NCI-H446 treated with DMSO at 0.1 percent for 48 hours (cell line): ENCODE results near the gene TFB2M.

Experiments used
- DNase-seq: peaks from one replicate; lab custom pipeline; 2025; lab: John Stamatoyannopoulos, UW

Gene TFB2M

GRCh38 chr1:246552110-246552509 lies 14.0 kb downstream of the TFB2M start:
- DNase-seq, result no peak

DNA sequence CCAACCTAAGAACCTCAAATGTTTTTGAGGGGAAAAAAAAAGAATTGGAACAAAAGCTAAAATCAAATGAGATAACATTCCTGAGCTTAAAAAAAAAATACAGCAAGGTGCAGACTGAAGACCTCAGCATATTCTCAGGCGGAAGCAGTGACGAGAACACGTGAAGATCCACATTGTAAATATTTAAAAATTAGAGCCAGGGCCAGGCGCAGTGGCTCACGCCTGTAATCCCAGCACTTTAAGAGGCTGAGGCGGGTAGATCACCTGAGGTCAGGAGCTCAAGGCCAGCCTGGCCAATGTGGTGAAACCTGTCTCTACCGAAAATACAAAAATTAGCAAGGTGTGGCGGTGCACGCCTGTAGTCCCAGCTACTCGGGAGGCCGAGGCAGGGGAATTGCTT lies 15.7 kb downstream of the TFB2M start:
- no peak for DNase-seq

- DNase-seq, result no peak
Measured at GRCh38 chr1:246549665-246550064, 16.4 kb downstream of the TFB2M start.

DNA sequence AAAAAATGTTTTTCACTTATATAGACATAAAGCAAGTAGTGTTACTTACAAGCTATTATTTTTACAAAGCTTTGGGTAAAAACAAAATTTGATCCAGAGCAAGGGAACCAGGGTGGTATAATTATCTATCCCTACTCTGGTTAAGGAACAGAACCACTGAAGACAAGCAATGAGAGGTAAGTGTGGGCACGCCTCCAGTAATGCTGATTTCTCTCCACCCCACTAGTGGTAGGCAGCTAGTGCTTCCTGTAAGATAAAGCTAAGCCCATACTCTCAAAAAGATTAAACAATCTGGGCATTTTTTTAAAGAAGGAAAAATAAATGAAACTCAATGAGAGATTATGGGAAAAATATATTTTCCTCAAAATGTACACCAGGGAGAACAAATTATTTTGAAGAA lies 22.1 kb downstream of the TFB2M start:
- DNase-seq, result no peak

GRCh38 chr1:246540738-246541491 lies 25.1 kb downstream of the TFB2M start:
- no peak for DNase-seq

GRCh38 chr1:246537887-246538286 lies 28.2 kb downstream of the TFB2M start:
- DNase-seq, result no peak

DNA sequence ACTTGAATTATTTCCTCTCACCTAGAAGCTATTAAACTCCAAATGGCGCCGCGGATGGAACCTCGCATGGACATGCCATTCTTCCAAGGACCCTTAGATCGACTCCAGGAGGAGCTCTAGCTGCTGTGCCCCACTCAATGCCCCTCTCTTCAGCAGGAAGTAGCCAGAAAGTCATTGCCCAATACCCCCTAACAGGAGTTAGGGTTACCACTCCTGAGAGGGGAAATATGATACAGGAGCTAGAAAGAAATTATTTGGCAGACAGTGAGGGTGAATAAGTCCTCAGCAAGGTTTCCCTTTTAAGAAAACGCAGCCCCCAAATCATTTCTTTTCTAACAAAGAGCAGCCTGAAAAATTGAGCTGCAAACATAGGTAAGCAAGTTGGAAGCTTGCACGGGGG lies 28.6 kb downstream of the TFB2M start:
- no peak for DNase-seq

DNA sequence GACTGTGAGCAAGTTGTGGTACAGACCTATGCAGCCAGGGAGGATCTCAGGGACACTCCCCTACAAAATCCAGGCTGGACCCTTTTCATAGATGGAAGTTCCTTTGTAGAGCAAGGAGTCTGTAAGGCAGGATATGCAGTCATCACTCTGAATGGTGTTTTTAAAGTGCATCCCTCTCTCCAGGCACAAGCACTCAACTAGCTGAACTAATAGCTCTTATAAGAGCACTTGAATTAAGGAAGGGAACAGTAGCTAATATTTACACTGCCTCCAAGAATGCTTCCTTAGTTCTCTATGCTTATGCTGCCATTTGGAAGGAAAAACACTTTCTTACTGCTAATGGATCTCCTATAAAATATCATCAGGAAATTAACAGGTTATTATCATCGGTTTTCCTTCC lies 31.9 kb downstream of the TFB2M start:
- DNase-seq, result no peak

DNA sequence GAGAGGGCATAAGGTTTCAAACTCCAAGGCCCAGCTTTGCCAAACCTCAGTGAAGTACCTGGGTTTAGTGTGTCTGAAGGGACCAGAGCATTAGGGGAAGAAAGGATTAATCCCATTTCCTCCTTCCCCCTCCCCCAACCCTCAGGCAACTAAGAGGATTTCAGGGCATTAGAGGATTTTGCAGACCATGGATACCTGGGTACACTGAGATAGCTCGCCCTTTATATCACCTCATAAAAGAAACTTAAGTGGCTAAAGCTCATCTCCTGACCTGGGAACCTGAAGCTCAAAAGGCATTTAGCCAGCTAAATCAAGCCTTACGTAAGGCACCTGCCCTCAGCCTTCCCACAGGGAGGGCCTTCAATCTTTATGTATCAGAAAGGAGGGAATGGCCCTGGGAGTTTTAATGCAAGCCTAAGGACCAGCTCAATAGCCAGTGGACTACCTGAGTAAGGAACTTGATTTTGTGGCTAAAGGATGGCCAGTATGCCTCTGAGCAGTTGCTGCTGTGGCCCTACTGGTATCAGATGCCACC lies 32.6 kb downstream of the TFB2M start:
- DNase-seq, result no peak

DNA sequence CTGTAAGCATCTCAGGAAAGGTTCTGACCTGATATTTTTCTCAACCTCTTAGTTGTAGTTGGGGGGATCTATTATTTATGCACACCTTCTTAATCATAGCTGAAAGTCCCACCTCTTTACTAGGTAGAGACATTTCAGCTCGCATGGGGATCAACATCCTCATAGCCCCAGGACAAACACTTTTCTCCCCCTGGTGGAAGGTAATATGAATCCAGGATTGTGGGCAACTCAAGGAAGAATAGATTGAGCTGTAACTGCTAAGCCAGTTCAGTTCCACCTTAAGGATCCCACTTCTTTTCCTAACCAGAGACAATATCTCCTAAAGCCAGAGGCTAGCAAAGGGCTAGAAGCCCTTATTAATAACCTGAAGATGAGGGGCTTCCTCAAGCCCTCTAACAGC lies 33.5 kb downstream of the TFB2M start:
- DNase-seq, result no peak

GRCh38 chr1:246530482-246530881 lies 35.6 kb downstream of the TFB2M start:
- no peak for DNase-seq

- no peak for DNase-seq
Measured at GRCh38 chr1:246528933-246529731, 36.9 kb downstream of the TFB2M start.

- no peak for DNase-seq
Measured at GRCh38 chr1:246527402-246528088, 38.5 kb downstream of the TFB2M start.

DNA sequence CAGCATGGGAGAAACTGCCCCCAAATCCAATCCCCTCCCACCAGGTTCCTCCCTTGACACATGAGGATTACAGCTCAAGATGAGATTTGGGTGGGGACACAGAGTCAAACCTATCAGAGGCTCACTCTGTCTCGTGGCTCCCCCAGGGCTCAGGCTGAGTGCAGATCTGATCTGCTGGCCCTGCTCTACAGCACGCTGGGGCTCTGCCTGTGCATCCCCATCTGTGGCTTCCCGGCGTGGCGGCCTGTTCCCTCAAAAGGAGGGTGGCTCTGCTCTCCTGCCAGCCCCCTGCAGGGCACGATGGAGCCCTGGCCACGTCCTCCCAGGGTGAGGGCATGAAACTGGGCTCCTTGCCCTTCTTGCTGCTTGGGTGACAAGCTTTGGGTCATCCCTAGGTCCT lies 39.1 kb downstream of the TFB2M start:
- no peak for DNase-seq

- DNase-seq, result no peak
Measured at GRCh38 chr1:246526380-246526779, 39.7 kb downstream of the TFB2M start.

DNA sequence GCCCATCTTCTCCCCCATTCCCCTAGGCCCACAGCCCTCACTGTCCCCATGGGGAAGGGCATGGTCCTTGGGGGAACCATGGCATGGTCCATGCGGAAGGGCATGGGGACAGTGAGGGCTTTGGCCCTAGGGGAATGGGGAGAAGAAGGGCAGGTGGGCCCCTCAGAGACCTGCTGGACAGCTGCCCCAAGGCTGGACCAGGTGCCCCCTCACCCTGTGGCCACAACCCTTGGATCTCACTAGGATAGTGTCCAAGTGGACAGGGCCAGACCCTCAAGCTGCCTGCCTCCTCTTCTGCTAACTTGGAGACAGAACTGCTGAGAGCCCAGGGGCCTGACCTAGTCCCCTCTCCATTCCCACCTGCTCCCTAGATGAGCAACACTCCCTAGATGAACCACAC lies 46.5 kb downstream of the TFB2M start:
- no peak for DNase-seq

- no peak for DNase-seq
Measured at GRCh38 chr1:246518456-246519205, 47.4 kb downstream of the TFB2M start.

DNA sequence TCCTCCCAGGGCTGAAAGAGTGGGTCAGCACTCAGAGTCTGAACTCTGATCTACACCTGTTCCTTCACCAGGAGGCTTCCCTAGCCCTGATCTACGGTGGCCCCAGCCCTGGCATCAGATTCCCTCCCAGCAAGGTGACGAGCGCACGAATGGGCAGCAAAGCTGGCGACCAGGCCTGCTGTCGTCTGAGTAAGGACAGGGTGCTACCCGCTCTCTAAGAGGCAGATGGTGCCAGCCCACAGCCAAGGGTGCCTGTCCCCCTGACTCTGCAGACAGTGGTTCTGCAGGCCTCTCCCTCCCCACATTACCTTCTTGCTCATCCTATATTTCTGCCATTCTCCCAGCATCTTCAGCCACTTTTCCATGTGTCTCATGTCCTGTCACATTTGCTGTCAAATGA lies 48.7 kb downstream of the TFB2M start:
- DNase-seq, result no peak

DNA sequence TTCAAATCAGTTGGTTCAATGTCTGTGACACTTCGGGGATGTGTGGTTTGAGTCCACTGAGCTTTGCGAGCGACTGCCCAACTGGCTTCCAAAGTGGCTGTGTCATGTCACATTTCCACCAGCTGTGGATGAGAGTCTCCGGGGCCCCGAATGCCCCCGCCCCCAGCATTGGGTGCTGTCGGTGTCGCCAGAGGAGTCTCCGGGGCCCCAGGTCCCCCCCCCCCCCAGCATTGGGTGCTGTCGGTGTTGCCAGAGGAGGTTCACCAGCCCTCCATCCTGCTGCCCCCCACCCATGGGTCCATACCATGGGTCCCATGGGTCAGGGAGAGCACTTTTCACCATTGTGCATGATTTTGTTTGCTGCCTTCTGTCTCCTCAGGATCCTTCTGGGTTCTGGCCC lies 49.9 kb downstream of the TFB2M start:
- no peak for DNase-seq

GRCh38 chr1:246515390-246516005 lies 50.6 kb downstream of the TFB2M start:
- no peak for DNase-seq

- DNase-seq, result no peak
Measured at GRCh38 chr1:246513619-246514343, 52.3 kb downstream of the TFB2M start.
